ENCODE data around the gene ALDOA. TPM values are rescaled to one million over a fixed set of nuclear protein-coding genes. Genes with fewer than 3 reads are reported as not detected.

ALDOA gene
- total RNA-seq, 3 donors from 2014 or later (not counting 1 experiment from before 2014, with no cell fraction given), result 412 to 544 (median 490) TPM

GRCh38 chr16:30027588-30028437, 37.7 kb upstream of the ALDOA start:
- peaks cover 32 to 34% of the 10 kb centered on the region in 2 donors for H3K27me3 Mint-ChIP-seq (ENCODE audit: low read depth in 2 of 2)

DNA sequence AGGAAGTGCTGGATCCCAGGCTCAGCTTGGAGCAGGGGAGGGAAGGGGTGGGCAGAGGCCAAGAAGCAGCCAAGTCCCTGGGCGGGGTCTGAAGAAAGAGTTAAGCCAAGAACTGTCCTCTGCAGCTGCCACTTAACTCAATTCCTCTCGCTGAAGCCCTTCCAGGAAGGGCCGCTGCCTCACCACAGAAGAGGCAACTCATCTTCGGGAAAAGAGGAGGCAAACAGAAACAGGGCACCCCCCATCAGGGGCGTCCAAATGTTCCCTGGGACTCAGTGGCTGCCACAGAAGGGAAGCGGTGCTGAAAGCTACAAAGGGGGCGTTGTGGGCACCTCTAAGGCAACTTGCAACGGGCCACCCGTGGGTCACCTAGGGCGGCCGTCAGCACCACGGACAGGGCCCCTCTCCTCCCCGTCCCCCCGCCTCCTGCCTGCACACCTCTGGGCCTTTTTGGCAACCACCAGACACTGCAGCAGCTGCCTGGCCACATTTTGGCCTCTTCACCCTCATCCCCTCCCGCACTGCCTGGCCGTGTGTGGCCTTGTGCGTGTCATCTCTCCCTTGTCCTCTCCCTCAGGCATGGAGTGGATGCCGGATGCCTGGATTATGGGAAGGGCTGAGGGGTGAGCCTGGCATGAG, 37.0 kb upstream of the ALDOA start:
- no peaks in the 10 kb centered on the region for H3K9me3 ChIP-seq (ENCODE audit: control insufficient read depth, insufficient read depth, low read length)
- H3K27me3 ChIP-seq (ENCODE audit: control insufficient read depth, insufficient read depth, low read length), result peaks cover 25% of the 10 kb centered on the region
- H3K27ac ChIP-seq (ENCODE audit: low read length), result no peak overlapping the region
- Mint-ChIP-seq H3K4me1 (peaks cover 0 to 22% of the 10 kb centered on the region in 2 donors), H3K27me3 (ENCODE audit: low read depth in 2 of 2) (peaks cover 32 to 34% of the 10 kb centered on the region in 2 donors), H3K27ac (no peak overlapping the region), H3K36me3 (no peaks in the 10 kb centered on the region), H3K9me3 (no peaks in the 10 kb centered on the region), H3K4me3 (no peak overlapping the region)
- 21% methylated on average over 18 of the region's 18 CpGs for WGBS (ENCODE audit: insufficient coverage)
- ATAC-seq (peak in 2 of 3 donors; percentile 39 to 62), DNase-seq (peak in 1 of 2 donors; percentile 44)
- H3K4me1 ChIP-seq (ENCODE audit: control insufficient read depth, insufficient read depth, low read length), result peaks cover 17% of the 10 kb centered on the region
- H3K4me3 ChIP-seq (ENCODE audit: low read length), result no peak overlapping the region
- no peak for TF ChIP-seq CTCF (IDR thresholded peaks at IDR 0.05)
- no peaks in the 10 kb centered on the region for H3K36me3 ChIP-seq (ENCODE audit: control insufficient read depth, insufficient read depth, low read length)
- intact Hi-C loops (cut with micrococcal nuclease), result no loop called here

More at GRCh38 chr16:30027588-30028437, 37.7 kb upstream of the ALDOA start:
- Histone ChIP-seq H3K9me3 (ENCODE audit: control insufficient read depth, insufficient read depth, low read length) (no peaks in the 10 kb centered on the region), H3K27me3 (ENCODE audit: control insufficient read depth, insufficient read depth, low read length) (peaks cover 25% of the 10 kb centered on the region), H3K4me3 (ENCODE audit: low read length) (no peak overlapping the region), H3K27ac (ENCODE audit: low read length) (no peak overlapping the region), H3K4me1 (ENCODE audit: control insufficient read depth, insufficient read depth, low read length) (peaks cover 17% of the 10 kb centered on the region), H3K36me3 (ENCODE audit: control insufficient read depth, insufficient read depth, low read length) (no peaks in the 10 kb centered on the region)
- H3K4me1 Mint-ChIP-seq, result peaks cover 0 to 22% of the 10 kb centered on the region in 2 donors
- no peak overlapping the region for H3K27ac Mint-ChIP-seq
- 51% methylated on average over 11 of the region's 13 CpGs for WGBS (ENCODE audit: insufficient coverage)
- H3K4me3 Mint-ChIP-seq, result peak overlapping the region; percentile 7
- no peak for ATAC-seq
- H3K9me3 Mint-ChIP-seq, result no peaks in the 10 kb centered on the region
- no peak for DNase-seq
- TF ChIP-seq CTCF (IDR thresholded peaks at IDR 0.05), result no peak
- intact Hi-C loops (cut with micrococcal nuclease), result no loop called here
- H3K36me3 Mint-ChIP-seq, result no peaks in the 10 kb centered on the region

DNA sequence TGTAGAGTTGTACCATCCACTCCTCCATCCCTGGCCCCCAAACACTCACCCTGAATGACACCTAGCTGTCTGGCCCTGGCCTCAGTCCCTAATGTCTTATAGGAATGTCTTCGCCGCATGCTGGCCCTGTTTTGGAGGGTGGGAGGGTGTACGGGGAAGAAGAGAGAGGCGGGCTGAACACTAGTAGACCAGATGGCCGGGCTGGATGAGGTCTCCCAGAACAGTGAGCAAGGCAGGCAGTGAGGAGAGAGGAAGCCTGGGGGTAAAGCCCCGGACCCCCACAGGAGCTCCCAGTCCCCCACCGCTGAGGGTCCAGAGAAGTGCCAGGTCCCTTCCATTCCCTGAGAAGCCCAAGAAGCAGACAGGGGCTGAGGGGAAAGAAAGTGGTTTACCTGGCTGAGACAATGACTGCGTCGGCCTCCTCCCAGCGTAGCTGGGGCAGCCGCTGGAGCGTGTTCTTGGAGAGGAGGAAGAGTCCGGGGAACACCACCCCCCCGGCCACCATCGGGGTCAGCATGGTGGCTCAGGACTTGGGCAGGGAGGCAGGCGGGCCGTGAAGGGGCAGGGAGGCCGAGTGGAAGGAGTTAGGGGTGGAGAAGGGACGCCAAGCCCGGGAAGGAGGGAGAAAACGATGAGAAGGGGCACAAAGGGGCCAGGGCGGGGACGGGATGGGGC, 35.4 kb upstream of the ALDOA start:
- Mint-ChIP-seq H3K9me3 (no peaks in the 10 kb centered on the region), H3K27me3 (ENCODE audit: low read depth in 2 of 2) (peaks cover 32 to 34% of the 10 kb centered on the region in 2 donors), H3K4me1 (peaks cover 0 to 22% of the 10 kb centered on the region in 2 donors), H3K36me3 (no peaks in the 10 kb centered on the region), H3K4me3 (no peak overlapping the region), H3K27ac (peak overlapping the region in 1 of 2 donors; percentile 40)
- TF ChIP-seq CTCF (IDR thresholded peaks at IDR 0.05), result no peak
- peaks cover 25% of the 10 kb centered on the region for H3K27me3 ChIP-seq (ENCODE audit: control insufficient read depth, insufficient read depth, low read length)
- peaks cover 17% of the 10 kb centered on the region for H3K4me1 ChIP-seq (ENCODE audit: control insufficient read depth, insufficient read depth, low read length)
- intact Hi-C loops (cut with micrococcal nuclease), result no loop called here
- DNase-seq, result peak in 1 of 2 donors; percentile 4
- H3K4me3 ChIP-seq (ENCODE audit: low read length), result no peak overlapping the region
- H3K27ac ChIP-seq (ENCODE audit: low read length), result no peak overlapping the region
- no peaks in the 10 kb centered on the region for H3K9me3 ChIP-seq (ENCODE audit: control insufficient read depth, insufficient read depth, low read length)
- no peaks in the 10 kb centered on the region for H3K36me3 ChIP-seq (ENCODE audit: control insufficient read depth, insufficient read depth, low read length)
- 26% methylated on average over 23 of the region's 23 CpGs for WGBS (ENCODE audit: insufficient coverage)
- no peak for ATAC-seq
